GM12875 (cell line): ENCODE data around the gene ABCG1.
"Not testable (repeated sequence)": the region's sequence is repeated elsewhere in the genome, so short reads cannot be mapped to it uniquely, and the experiment has no call there.

ENCODE experiments used
- H3K4me3 ChIP-seq: one replicate; pipeline ENCODE4 v1.5.1; 2011; ENCODE audit warnings: low read depth, low read length, control low read depth
- TF ChIP-seq, protein P1 (sequence below): IDR thresholded peaks from 2 replicates; pipeline ENCODE4 v1.5.1; 2011; ENCODE audit warnings: low read depth, mild to moderate bottlenecking, control low read depth, inconsistent platforms, low read length, moderate library complexity, borderline replicate concordance; ENCODE audit not compliant: insufficient read depth

ABCG1 gene

DNA sequence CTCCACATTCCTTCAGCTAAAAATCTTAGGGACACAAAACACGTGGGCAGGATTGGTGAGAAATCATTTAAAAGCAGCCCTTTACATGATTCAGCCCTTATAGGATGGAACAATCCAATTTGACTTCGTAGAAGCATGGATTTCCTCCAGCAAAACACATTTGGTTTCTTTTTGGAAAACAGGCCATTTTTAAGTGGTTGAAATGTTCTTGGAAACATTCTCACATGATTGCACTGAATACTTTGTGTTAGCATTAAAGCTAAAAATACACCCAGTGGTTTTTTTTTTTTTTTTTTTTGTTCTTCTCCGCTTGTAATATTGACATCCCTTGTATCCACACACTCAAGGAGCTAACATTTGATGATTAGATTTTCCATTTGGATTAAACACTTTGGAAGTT, 42.1 kb upstream of the ABCG1 start:
- TF ChIP-seq, protein P1, sequence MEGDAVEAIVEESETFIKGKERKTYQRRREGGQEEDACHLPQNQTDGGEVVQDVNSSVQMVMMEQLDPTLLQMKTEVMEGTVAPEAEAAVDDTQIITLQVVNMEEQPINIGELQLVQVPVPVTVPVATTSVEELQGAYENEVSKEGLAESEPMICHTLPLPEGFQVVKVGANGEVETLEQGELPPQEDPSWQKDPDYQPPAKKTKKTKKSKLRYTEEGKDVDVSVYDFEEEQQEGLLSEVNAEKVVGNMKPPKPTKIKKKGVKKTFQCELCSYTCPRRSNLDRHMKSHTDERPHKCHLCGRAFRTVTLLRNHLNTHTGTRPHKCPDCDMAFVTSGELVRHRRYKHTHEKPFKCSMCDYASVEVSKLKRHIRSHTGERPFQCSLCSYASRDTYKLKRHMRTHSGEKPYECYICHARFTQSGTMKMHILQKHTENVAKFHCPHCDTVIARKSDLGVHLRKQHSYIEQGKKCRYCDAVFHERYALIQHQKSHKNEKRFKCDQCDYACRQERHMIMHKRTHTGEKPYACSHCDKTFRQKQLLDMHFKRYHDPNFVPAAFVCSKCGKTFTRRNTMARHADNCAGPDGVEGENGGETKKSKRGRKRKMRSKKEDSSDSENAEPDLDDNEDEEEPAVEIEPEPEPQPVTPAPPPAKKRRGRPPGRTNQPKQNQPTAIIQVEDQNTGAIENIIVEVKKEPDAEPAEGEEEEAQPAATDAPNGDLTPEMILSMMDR: no peak
- no peak overlapping the region for H3K4me3 ChIP-seq

DNA sequence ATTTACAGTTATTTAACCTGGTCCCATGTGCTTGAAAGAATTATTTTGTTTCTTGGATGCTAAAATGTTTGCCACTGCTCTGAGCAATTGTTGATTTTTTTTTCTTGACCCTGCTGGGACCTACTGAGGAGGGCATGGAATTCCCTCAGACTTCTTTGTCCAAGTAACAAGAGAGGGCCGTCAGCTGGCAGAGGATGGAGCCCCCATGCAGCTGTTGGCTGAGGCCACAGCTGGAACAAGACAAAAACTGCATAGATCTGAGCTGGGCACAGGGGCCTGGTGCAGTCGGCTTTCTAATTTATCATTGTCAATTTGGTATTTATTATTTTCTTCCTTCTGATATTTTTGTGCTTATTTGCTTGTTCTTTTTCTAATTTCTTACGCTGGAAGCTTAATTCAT, 39.6 kb upstream of the ABCG1 start:
- no peak overlapping the region for H3K4me3 ChIP-seq
- TF ChIP-seq, protein P1: no peak

DNA sequence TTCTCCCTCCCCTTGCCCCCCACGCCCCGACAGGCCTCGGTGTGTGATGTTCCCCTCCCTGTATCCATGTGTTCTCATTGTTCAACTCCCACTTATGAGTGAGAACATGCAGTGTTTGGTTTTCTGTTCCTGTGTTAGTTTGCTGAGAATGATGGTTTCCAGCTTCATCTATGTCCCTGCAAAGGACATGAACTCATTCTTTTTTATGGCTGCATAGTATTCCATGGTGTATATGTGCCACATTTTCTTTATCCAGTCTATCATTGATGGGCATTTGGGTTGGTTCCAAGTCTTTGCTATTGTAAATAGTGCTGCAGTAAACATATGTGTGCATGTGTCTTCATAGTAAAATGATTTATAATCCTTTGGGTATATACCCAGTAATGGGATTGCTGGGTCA, 38.9 kb upstream of the ABCG1 start:
- H3K4me3 ChIP-seq: not testable (repeated sequence)

DNA sequence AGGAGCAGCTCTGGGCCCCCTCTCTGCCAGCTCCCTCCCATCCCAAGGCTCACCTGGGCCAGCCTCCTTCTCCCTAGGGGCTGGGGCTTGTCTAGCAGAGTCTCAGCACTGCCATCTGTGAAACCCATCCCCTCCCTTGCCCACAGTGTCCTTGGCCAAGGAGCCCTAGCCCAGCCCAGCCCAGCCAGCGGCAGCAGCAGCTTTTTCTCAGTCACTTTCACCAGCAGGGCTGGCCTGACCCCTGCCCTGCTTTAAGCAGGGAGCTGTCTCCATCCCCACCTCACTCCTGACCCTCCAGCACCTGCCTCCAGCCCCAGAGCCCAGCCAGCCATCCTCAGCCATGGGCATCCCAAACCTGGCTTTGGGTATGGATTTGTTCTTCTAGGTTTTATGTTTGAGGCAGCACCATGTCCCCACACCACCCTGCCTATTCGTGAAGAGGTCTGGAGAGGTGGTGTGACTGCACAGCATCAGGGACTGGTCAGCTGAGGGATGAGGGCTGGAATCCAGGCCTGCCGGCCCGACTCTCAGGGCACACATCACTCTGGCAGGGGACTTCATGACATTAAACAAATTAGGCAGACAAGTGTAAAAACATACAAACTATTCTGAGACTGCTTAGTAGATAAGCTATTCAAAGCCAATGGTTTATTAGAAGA, 36.1 kb upstream of the ABCG1 start:
- no peak overlapping the region for H3K4me3 ChIP-seq
- TF ChIP-seq, protein P1: no peak

DNA sequence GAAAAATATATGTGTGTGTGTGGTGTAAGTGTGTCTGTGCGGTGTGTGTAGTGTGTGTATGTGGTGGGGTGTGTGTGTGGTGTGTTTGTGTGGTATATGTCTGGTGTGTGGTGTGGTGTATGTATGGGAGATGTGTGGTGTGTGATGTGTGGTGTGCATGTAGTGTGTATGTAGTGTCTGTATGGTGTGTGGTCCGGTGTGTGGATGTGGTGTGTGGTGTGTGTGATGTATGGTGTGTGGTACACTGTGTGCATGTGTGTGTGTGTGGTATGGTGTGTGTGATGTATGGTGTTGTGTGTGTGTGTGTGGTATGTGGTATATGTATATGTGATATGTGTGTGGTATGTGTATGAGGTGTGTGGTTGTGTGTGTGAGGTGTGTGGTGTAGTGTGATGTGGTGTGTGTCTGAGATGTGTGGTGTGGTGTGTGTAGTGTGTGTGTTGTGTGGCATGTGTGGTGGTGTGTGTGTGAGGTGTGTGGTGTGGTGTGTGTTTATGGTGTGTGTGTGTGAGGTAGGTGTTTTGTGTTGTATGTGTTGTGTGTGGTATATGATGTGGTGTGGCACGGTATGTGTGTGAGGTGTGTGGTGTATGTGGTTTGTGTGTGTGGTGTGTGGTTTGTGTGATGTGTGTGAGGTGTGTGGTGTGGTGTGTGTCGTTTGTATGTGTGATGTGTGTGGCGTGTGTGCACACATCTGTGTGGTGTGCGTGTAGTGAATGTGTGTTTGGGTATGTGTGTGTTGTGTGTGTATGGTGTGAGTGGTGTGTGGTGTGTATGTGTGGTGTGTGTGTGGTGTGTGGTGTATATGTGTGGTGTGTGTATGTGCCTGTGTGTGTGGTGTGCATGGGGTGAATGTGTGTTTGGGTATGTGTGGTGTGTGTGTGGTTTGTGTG, 35.3 kb upstream of the ABCG1 start:
- TF ChIP-seq, protein P1: no peak
- no peak overlapping the region for H3K4me3 ChIP-seq

DNA sequence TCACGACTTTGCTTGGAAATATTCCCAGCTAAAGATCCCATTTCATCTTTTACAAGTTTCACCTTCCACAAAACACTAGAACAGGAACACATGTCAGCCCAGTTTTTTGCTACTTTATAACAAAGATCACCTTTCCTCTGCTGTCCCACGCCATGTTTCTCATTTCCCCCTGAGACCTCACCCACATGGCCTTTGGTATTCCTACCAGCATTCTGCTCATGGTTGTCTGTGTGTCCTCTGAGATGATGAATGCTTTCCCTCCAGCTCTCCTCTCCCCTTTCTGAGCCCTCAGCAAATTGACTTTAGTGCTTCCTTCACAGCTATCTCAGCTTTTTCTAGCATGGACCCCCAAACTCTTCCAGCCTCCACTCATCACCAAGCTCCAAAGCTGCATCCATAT, 32.3 kb upstream of the ABCG1 start:
- H3K4me3 ChIP-seq: no peak overlapping the region
- TF ChIP-seq, protein P1: no peak

DNA sequence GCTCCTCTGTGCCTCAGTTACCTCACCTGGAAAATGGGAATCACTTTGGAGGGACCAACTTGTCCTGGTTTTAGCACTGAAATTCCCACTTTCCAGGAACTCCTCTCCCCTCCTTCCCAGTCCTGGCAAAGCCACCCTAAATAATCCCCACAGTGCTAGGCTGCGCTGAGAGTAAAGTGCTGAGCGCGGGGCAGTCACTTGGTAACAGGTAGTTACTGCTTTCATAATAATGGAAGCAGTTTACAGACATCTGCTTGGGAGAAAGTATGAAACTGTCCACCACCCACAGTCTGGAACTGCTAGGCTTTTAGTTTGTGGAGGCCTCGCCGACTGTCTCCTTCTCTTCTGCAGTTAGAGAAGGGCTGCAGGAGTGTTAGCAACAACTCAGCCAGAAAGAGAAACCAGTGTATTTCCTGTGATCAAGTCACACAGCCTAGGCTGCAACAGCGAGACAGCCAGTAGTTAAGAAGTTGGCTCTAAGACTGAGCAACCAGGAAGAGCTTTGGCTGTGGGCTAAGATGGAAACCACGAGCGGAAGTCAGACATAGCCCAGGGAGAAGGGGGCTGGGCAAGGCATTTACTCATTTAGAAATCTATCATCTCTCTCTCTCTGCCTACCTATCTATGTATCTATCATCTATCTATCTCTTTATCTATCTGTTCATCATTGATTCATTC, 30.8 kb upstream of the ABCG1 start:
- TF ChIP-seq, protein P1: no peak
- H3K4me3 ChIP-seq: no peak overlapping the region
